ENCODE results near the gene SIPA1.

Gene SIPA1

GRCh38 chr11:65609665-65610064 lies 28.2 kb upstream of the SIPA1 start:
- DNase-seq, result no peak

GRCh38 chr11:65610404-65610803 lies 27.5 kb upstream of the SIPA1 start:
- DNase-seq, result no peak

- DNase-seq, result no peak
Observed at GRCh38 chr11:65611028-65611757, 26.7 kb upstream of the SIPA1 start.

DNA sequence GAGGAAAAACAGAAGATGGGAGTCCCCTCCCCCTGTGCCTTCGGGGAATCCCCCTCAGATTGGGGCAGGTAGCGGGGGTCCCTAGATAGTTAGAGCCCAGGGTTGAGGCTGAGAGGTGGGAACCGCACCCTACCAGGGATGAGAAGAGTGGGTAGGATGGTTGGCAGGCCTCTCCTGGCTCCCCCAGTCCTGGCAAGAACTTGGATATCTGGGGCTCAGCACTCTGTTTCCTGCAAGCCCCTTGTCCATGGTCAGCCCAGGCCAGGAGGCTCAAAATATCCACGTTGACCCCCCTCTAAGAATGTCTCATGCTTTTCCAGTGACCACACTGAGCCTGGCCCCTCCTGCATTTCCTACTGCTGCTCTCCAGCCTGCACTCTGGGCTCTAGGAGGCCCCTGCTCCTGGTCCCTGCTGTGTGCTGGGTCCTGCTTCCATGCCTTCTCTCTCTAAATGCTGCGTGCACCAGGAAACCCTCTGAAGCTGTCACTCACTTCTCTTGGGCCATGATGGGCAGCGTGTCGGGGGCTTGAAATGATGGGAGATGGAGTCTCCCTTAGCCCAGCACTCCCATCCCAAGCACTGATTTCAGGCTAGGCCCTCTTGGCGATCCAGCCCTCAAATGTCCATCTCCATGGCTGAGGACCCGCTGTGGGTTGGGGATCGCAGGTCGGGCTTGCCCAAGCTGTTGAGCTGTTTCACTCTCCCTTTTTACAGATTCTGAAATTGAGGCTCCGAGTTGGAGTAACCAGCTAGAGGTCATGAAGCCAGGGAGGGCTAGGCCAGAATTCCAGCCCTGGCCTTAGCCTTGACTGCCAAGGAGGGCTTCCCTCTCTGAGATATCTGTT lies 25.9 kb upstream of the SIPA1 start:
- no peak for DNase-seq

- no peak for DNase-seq
Observed at GRCh38 chr11:65612691-65613090, 25.2 kb upstream of the SIPA1 start.

- DNase-seq, result peak in 1 of 2 donors; percentile 35
Observed at GRCh38 chr11:65613091-65613928, 24.6 kb upstream of the SIPA1 start.

GRCh38 chr11:65615229-65615949 lies 22.5 kb upstream of the SIPA1 start, which contains the start of gene PCNX3:
Gene PCNX3 (plus strand): TSS chr11:65615776. CDS start chr11:65616312, 536 bp downstream.
- peak; percentile 99 to 100 for DNase-seq

- peak in 1 of 2 donors; percentile 73 for DNase-seq
Observed at GRCh38 chr11:65615950-65616574, 21.8 kb upstream of the SIPA1 start.

DNA sequence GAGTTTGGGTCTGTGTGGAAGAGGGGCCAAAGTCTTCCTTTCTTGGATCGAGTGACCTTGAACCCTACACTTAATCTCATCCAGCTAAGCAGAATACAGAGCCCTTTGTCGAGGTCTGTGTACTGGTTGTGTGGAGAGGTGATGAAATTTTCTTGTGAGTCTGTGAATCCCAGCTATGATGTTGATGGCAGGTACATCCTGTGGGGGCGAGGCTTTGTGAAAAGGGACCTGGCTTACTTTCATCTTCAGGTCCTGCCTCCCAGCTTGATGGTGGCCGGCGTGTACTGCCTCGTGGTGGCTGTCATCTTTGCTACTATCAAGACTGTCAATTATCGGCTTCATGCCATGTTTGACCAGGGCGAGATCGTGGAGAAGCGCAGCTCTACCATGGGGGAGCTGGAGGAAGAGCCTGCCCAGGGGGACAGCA lies 21.3 kb upstream of the SIPA1 start:
- no peak for DNase-seq

DNA sequence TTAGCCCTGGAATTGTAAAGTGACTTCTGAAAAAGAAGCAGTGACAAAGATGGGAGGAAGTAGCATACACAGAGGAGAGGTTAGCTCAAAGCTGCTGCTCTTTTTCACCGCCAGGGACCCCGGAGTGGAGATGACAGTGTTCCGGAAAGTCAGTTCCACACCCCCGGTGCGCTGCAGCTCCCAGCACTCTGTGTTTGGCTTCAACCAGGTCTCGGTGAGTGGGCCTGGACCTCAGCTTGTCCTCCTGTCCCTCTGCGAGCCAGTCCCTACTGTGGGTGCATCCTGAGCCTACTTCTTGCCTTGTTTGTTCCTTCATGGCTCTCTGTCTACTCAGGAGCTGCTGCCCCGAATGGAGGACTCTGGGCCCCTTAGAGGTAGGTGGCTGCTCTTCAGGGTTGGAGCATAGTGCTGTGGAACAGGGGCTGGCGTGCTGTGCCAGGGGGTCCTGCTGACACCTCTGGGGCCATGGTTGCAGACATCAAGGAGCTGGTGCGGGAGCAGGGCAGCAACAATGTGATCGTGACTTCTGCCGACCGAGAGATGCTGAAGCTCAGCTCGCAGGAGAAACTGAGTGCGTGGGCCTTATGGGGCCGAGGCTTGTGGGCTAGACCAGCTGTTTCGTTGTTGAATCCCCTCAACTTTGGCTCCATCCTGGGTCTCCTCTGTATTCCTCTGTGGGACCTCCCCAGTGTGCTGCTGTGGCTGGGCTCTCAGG lies 20.6 kb upstream of the SIPA1 start:
- no peak for DNase-seq

GRCh38 chr11:65617990-65618751 lies 19.7 kb upstream of the SIPA1 start:
- no peak for DNase-seq

GRCh38 chr11:65618763-65619162 lies 19.1 kb upstream of the SIPA1 start:
- no peak for DNase-seq

GRCh38 chr11:65619281-65619928 lies 18.5 kb upstream of the SIPA1 start:
- no peak for DNase-seq

GRCh38 chr11:65620666-65621065 lies 17.2 kb upstream of the SIPA1 start:
- no peak for DNase-seq

- DNase-seq, result no peak
Observed at GRCh38 chr11:65621460-65621859, 16.4 kb upstream of the SIPA1 start.

DNA sequence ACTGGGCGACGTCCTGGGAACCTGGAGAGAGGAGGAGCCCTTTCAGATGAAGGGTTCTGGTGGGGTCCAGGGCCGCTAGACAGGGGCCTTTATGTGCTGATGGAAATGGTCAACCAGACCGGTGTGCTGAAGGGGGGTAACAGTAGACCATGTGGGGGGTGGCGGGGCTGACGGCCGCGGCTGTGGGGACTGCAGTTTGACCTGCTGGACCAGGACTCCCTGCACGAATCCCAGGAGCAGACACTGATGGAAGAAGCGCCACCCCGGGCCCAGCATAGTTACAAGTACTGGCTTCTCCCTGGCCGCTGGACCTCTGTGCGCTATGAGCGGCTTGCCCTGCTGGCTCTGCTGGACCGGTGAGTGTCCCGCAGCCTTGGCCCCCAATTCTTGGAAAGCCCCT lies 15.9 kb upstream of the SIPA1 start:
- DNase-seq, result no peak

DNA sequence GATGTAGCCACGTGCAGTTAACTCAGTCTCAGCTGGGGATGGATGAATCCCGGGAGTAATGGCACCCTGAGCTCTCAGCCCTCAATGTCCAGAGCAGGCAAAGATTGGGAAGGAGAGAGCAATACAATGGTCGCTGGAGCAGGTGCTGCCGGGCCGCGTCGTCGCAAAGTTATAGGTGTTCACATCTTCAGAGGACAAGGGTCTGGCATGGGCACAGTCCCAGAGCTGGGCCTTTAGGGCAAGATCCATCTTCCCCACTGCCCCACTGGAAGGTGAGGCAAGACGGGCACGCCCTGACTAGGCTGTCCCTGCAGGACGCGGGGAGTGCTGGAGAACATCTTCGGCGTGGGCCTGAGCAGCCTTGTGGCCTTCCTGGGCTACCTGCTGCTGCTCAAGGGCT lies 14.7 kb upstream of the SIPA1 start:
- no peak for DNase-seq

- DNase-seq, result no peak
Observed at GRCh38 chr11:65623852-65624616, 13.9 kb upstream of the SIPA1 start.

Measured in stimulated activated CD4-positive, alpha-beta T cell treated with anti-CD3 and anti-CD28 coated beads, Interleukin-2, amount 100 ng/mL, for 24 hours (primary cell).